Measurements from ENCODE around the gene CYP4F3. TPM values are rescaled to one million over a fixed set of nuclear protein-coding genes. Genes with fewer than 3 reads are reported as not detected.

The CYP4F3 gene
- total RNA-seq, 2 experiments from 2014 or later: not detected

GRCh38 chr19:15643387-15643786 is 2.7 kb downstream of the CYP4F3 start:
- Histone ChIP-seq H3K36me3 (ENCODE audit: insufficient read depth, low read length) (no peaks in the 10 kb centered on the region), H3K4me1 (ENCODE audit: insufficient read depth, low read length, poor library complexity, severe bottlenecking) (no peaks in the 10 kb centered on the region), H3K4me2 (ENCODE audit: low read length) (no peak overlapping the region), H3K9me2 (ENCODE audit: insufficient read depth, low read length) (no peaks in the 10 kb centered on the region), H2AFZ (ENCODE audit: low read length) (no peak overlapping the region), H3K27ac (ENCODE audit: low read depth, low read length, poor library complexity, severe bottlenecking) (no peak overlapping the region), H4K20me1 (ENCODE audit: insufficient read depth, low read length) (no peaks in the 10 kb centered on the region), H3K4me3 (ENCODE audit: low read depth, low read length, poor library complexity, severe bottlenecking) (no peak overlapping the region), H3K9me3 (ENCODE audit: low read length) (no peaks in the 10 kb centered on the region), H3K79me2 (ENCODE audit: insufficient read depth, low read depth, low read length) (no peaks in the 10 kb centered on the region)
- POLR2A ChIA-PET: no interaction called here
- CTCF ChIA-PET (ENCODE audit: unreplicated experiment): no interaction called here
- BruUV-seq (replicated peaks): no TSS peak
- DNase-seq (ENCODE audit: low spot score): no peak
- intact Hi-C loops (cut with micrococcal nuclease; ENCODE audit: unreplicated experiment): no loop called here
- TF ChIP-seq CTCF (conservative IDR thresholded peaks at IDR 0.05; ENCODE audit: low read length): no peak
- no peak for TF ChIP-seq EZH2phosphoT487 (IDR thresholded peaks at IDR 0.05; ENCODE audit: borderline replicate concordance, low read depth, low read length)

GRCh38 chr19:15644066-15644741 is 3.5 kb downstream of the CYP4F3 start:
- H3K9me3 ChIP-seq (ENCODE audit: low read length): no peaks in the 10 kb centered on the region
- H2AFZ ChIP-seq (ENCODE audit: low read length): no peak overlapping the region
- intact Hi-C loops (cut with micrococcal nuclease; ENCODE audit: unreplicated experiment): no loop called here
- no peak overlapping the region for H3K4me2 ChIP-seq (ENCODE audit: low read length)
- no peaks in the 10 kb centered on the region for H4K20me1 ChIP-seq (ENCODE audit: insufficient read depth, low read length)
- no peak overlapping the region for H3K4me3 ChIP-seq (ENCODE audit: low read depth, low read length, poor library complexity, severe bottlenecking)
- H3K79me2 ChIP-seq (ENCODE audit: insufficient read depth, low read depth, low read length): no peaks in the 10 kb centered on the region
- BruUV-seq (replicated peaks): no TSS peak
- CTCF ChIA-PET (ENCODE audit: unreplicated experiment): no interaction called here
- no peaks in the 10 kb centered on the region for H3K4me1 ChIP-seq (ENCODE audit: insufficient read depth, low read length, poor library complexity, severe bottlenecking)
- DNase-seq (ENCODE audit: low spot score): no peak
- POLR2A ChIA-PET: no interaction called here
- TF ChIP-seq CTCF (conservative IDR thresholded peaks at IDR 0.05; ENCODE audit: low read length) (no peak), EZH2phosphoT487 (IDR thresholded peaks at IDR 0.05; ENCODE audit: borderline replicate concordance, low read depth, low read length) (no peak)
- H3K27ac ChIP-seq (ENCODE audit: low read depth, low read length, poor library complexity, severe bottlenecking): no peak overlapping the region
- no peaks in the 10 kb centered on the region for H3K36me3 ChIP-seq (ENCODE audit: insufficient read depth, low read length)
- no peaks in the 10 kb centered on the region for H3K9me2 ChIP-seq (ENCODE audit: insufficient read depth, low read length)

- intact Hi-C loops (cut with micrococcal nuclease; ENCODE audit: unreplicated experiment): no loop called here
- CTCF ChIA-PET (ENCODE audit: unreplicated experiment): no interaction called here
Observed at GRCh38 chr19:15644816-15645215, 4.1 kb downstream of the CYP4F3 start.

More at GRCh38 chr19:15644816-15645215, 4.1 kb downstream of the CYP4F3 start:
- H3K27ac ChIP-seq (ENCODE audit: low read depth, low read length, poor library complexity, severe bottlenecking): no peak overlapping the region
- DNase-seq (ENCODE audit: low spot score): no peak
- no peak overlapping the region for H3K4me2 ChIP-seq (ENCODE audit: low read length)
- POLR2A ChIA-PET: no interaction called here
- H3K4me1 ChIP-seq (ENCODE audit: insufficient read depth, low read length, poor library complexity, severe bottlenecking): no peaks in the 10 kb centered on the region
- H3K36me3 ChIP-seq (ENCODE audit: insufficient read depth, low read length): no peaks in the 10 kb centered on the region
- no peak overlapping the region for H2AFZ ChIP-seq (ENCODE audit: low read length)
- H3K9me2 ChIP-seq (ENCODE audit: insufficient read depth, low read length): no peaks in the 10 kb centered on the region
- BruUV-seq (replicated peaks): no TSS peak
- no peaks in the 10 kb centered on the region for H3K79me2 ChIP-seq (ENCODE audit: insufficient read depth, low read depth, low read length)
- no peak overlapping the region for H3K4me3 ChIP-seq (ENCODE audit: low read depth, low read length, poor library complexity, severe bottlenecking)
- H4K20me1 ChIP-seq (ENCODE audit: insufficient read depth, low read length): no peaks in the 10 kb centered on the region
- H3K9me3 ChIP-seq (ENCODE audit: low read length): no peaks in the 10 kb centered on the region
- no peak for TF ChIP-seq CTCF (conservative IDR thresholded peaks at IDR 0.05; ENCODE audit: low read length)
- no peak for TF ChIP-seq EZH2phosphoT487 (IDR thresholded peaks at IDR 0.05; ENCODE audit: borderline replicate concordance, low read depth, low read length)

Measured in OCI-LY7 (cell line).